ENCODE measurements around the gene FOXB2.

FOXB2 gene

DNA sequence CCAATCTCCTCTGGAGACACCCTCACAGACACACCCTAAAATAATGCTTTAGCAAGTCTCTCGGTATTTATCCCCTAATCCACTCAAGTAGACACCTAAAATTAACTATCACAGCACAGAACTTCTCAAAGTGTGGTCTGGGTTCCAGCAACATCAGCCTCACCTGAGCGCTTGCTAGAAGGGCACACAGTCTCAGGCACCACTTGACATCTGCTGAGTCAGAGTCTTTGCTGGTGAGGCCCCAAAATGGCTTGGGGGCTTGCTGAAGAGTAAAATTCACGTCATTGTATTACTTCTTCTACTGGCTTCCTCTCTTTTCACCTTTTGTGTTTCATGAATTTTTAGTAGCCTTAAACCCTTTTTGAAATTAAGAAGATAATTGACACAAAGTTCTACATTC is 9.0 kb downstream of the FOXB2 start:
- Histone ChIP-seq H3K9ac (ENCODE audit: low read depth, low read length) (no peak overlapping the region), H3K4me3 (ENCODE audit: low read depth in 1 of 2, low read length in 2 of 2) (no peak overlapping the region), H3K79me2 (ENCODE audit: insufficient read depth, low read length) (no peaks in the 10 kb centered on the region), H2AFZ (ENCODE audit: low read depth, low read length) (no peak overlapping the region), H3K36me3 (ENCODE audit: insufficient read depth, low read length) (no peaks in the 10 kb centered on the region), H3K27ac (ENCODE audit: low read length) (no peak overlapping the region), H3K4me2 (ENCODE audit: insufficient read depth, low read length) (no peak overlapping the region), H4K20me1 (ENCODE audit: insufficient read depth, low read length) (no peaks in the 10 kb centered on the region), H3K9me3 (ENCODE audit: insufficient read depth, low read length, severe bottlenecking) (no peaks in the 10 kb centered on the region), H3K4me1 (ENCODE audit: insufficient read depth, low read length) (no peaks in the 10 kb centered on the region), H3K27me3 (ENCODE audit: insufficient read depth, low read length, poor library complexity) (no peaks in the 10 kb centered on the region)
- TF ChIP-seq, protein P1, sequence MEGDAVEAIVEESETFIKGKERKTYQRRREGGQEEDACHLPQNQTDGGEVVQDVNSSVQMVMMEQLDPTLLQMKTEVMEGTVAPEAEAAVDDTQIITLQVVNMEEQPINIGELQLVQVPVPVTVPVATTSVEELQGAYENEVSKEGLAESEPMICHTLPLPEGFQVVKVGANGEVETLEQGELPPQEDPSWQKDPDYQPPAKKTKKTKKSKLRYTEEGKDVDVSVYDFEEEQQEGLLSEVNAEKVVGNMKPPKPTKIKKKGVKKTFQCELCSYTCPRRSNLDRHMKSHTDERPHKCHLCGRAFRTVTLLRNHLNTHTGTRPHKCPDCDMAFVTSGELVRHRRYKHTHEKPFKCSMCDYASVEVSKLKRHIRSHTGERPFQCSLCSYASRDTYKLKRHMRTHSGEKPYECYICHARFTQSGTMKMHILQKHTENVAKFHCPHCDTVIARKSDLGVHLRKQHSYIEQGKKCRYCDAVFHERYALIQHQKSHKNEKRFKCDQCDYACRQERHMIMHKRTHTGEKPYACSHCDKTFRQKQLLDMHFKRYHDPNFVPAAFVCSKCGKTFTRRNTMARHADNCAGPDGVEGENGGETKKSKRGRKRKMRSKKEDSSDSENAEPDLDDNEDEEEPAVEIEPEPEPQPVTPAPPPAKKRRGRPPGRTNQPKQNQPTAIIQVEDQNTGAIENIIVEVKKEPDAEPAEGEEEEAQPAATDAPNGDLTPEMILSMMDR (IDR thresholded peaks at IDR 0.05; ENCODE audit: borderline replicate concordance, extremely low read depth, low read length, poor library complexity, severe bottlenecking), result no peak
- ATAC-seq (ENCODE audit: insufficient read depth, low read depth), result no peak
- DNase-seq, result no peak

GRCh38 chr9:77030045-77030444 is 10.6 kb downstream of the FOXB2 start:
- no peak for DNase-seq
- H3K79me2 ChIP-seq (ENCODE audit: insufficient read depth, low read length), result no peaks in the 10 kb centered on the region

GRCh38 chr9:77038281-77039036 is 19.0 kb downstream of the FOXB2 start:
- Histone ChIP-seq H3K27ac (ENCODE audit: low read length) (no peak overlapping the region), H2AFZ (ENCODE audit: low read depth, low read length) (no peak overlapping the region), H3K4me3 (ENCODE audit: low read depth in 1 of 2, low read length in 2 of 2) (no peak overlapping the region), H3K36me3 (ENCODE audit: insufficient read depth, low read length) (no peaks in the 10 kb centered on the region), H3K4me1 (ENCODE audit: insufficient read depth, low read length) (no peaks in the 10 kb centered on the region), H4K20me1 (ENCODE audit: insufficient read depth, low read length) (no peaks in the 10 kb centered on the region), H3K9me3 (ENCODE audit: insufficient read depth, low read length, severe bottlenecking) (no peaks in the 10 kb centered on the region), H3K9ac (ENCODE audit: low read depth, low read length) (no peak overlapping the region), H3K79me2 (ENCODE audit: insufficient read depth, low read length) (no peaks in the 10 kb centered on the region), H3K4me2 (ENCODE audit: insufficient read depth, low read length) (no peak overlapping the region), H3K27me3 (ENCODE audit: insufficient read depth, low read length, poor library complexity) (no peaks in the 10 kb centered on the region)
- ATAC-seq (ENCODE audit: insufficient read depth, low read depth), result no peak
- no peak for DNase-seq
- TF ChIP-seq EZH2 (IDR thresholded peaks at IDR 0.05; ENCODE audit: borderline replicate concordance, low read depth, low read length, severe bottlenecking), result no peak
- TF ChIP-seq, protein P1 (IDR thresholded peaks at IDR 0.05; ENCODE audit: borderline replicate concordance, extremely low read depth, low read length, poor library complexity, severe bottlenecking), result no peak

More at GRCh38 chr9:77030045-77030444, 10.6 kb downstream of the FOXB2 start:
- H3K9ac ChIP-seq (ENCODE audit: low read depth, low read length), result no peak overlapping the region
- TF ChIP-seq, protein P1 (IDR thresholded peaks at IDR 0.05; ENCODE audit: borderline replicate concordance, extremely low read depth, low read length, poor library complexity, severe bottlenecking), result no peak
- TF ChIP-seq EZH2 (IDR thresholded peaks at IDR 0.05; ENCODE audit: borderline replicate concordance, low read depth, low read length, severe bottlenecking), result no peak
- no peaks in the 10 kb centered on the region for H3K27me3 ChIP-seq (ENCODE audit: insufficient read depth, low read length, poor library complexity)
- H3K36me3 ChIP-seq (ENCODE audit: insufficient read depth, low read length), result no peaks in the 10 kb centered on the region
- ATAC-seq (ENCODE audit: insufficient read depth, low read depth), result no peak
- no peak overlapping the region for H3K4me2 ChIP-seq (ENCODE audit: insufficient read depth, low read length)
- no peak overlapping the region for H3K4me3 ChIP-seq (ENCODE audit: low read depth in 1 of 2, low read length in 2 of 2)
- no peaks in the 10 kb centered on the region for H4K20me1 ChIP-seq (ENCODE audit: insufficient read depth, low read length)
- no peak overlapping the region for H2AFZ ChIP-seq (ENCODE audit: low read depth, low read length)
- no peaks in the 10 kb centered on the region for H3K4me1 ChIP-seq (ENCODE audit: insufficient read depth, low read length)
- no peak overlapping the region for H3K27ac ChIP-seq (ENCODE audit: low read length)
- H3K9me3 ChIP-seq (ENCODE audit: insufficient read depth, low read length, severe bottlenecking), result no peaks in the 10 kb centered on the region
